GM12873 (cell line): ENCODE measurements around the gene PRELP.

ENCODE experiments used
- CTCF ChIP-seq: IDR thresholded peaks from 2 replicates; pipeline ENCODE4 v1.5.1; 2012; ENCODE audit warnings: low read depth, mild to moderate bottlenecking, moderate library complexity, low read length, control low read depth; ENCODE audit not compliant: insufficient read depth; ENCODE audit errors: missing control alignments

The PRELP gene

GRCh38 chr1:203508463-203509073, 33.0 kb downstream of the PRELP start:
- no peak for TF ChIP-seq CTCF

- TF ChIP-seq CTCF, result no peak
Measured at GRCh38 chr1:203509135-203509534, 33.5 kb downstream of the PRELP start.

- no peak for TF ChIP-seq CTCF
Measured at GRCh38 chr1:203511513-203511912, 35.9 kb downstream of the PRELP start.

- no peak for TF ChIP-seq CTCF
Measured at GRCh38 chr1:203511930-203512329, 36.3 kb downstream of the PRELP start.

GRCh38 chr1:203512517-203512847, 36.9 kb downstream of the PRELP start:
- no peak for TF ChIP-seq CTCF

GRCh38 chr1:203512848-203513584, 37.4 kb downstream of the PRELP start:
- TF ChIP-seq CTCF, result no peak

GRCh38 chr1:203513585-203514031, 38.0 kb downstream of the PRELP start:
- no peak for TF ChIP-seq CTCF
